ENCODE results near the gene POLR2I. TPM values are rescaled to one million over a fixed set of nuclear protein-coding genes. Genes with fewer than 3 reads are reported as not detected.

POLR2I gene
- total and polyA plus RNA-seq, 2 experiments from 2014 or later = 64.5 to 229 TPM

DNA sequence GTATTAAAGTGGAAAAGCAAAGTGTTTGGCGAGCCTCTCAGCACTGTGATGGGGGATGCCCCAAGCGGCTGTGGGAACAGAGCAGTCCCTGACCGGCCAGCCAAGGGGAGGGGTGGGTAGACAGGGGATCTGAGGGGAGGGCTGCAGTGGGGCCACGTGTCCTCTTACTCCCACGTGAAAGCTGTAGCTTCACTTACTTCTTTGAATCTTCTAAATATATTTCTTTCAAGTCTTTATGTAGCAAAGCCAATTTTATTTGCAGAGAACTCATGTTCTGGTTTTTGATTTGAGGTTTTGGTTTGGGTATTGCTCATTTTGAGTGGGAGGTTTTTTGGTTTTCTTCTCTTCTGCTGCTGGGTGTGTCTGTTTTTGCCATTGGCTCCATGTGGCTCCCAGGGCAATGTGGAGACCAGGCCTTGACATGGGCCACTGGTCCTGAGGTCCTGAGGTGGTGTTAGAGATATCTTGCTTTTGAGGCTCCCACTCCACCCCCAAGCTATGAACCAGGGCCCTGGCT, 21.5 kb downstream of the POLR2I start:
- Histone ChIP-seq H3K4me3 (no peak overlapping the region), H3K36me3 (no peaks in the 10 kb centered on the region), H3K9me3 (ENCODE audit: low read depth) (no peaks in the 10 kb centered on the region), H3K27me3 (no peaks in the 10 kb centered on the region), H3K4me1 (ENCODE audit: low read depth) (no peaks in the 10 kb centered on the region), H3K27ac (no peak overlapping the region)
- no peak for DNase-seq (ENCODE audit: low read depth in 1 of 2, low spot score in 1 of 2)
- TF ChIP-seq, protein P1, sequence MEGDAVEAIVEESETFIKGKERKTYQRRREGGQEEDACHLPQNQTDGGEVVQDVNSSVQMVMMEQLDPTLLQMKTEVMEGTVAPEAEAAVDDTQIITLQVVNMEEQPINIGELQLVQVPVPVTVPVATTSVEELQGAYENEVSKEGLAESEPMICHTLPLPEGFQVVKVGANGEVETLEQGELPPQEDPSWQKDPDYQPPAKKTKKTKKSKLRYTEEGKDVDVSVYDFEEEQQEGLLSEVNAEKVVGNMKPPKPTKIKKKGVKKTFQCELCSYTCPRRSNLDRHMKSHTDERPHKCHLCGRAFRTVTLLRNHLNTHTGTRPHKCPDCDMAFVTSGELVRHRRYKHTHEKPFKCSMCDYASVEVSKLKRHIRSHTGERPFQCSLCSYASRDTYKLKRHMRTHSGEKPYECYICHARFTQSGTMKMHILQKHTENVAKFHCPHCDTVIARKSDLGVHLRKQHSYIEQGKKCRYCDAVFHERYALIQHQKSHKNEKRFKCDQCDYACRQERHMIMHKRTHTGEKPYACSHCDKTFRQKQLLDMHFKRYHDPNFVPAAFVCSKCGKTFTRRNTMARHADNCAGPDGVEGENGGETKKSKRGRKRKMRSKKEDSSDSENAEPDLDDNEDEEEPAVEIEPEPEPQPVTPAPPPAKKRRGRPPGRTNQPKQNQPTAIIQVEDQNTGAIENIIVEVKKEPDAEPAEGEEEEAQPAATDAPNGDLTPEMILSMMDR (IDR thresholded peaks at IDR 0.05; ENCODE audit: low read depth, low read length) = no peak

DNA sequence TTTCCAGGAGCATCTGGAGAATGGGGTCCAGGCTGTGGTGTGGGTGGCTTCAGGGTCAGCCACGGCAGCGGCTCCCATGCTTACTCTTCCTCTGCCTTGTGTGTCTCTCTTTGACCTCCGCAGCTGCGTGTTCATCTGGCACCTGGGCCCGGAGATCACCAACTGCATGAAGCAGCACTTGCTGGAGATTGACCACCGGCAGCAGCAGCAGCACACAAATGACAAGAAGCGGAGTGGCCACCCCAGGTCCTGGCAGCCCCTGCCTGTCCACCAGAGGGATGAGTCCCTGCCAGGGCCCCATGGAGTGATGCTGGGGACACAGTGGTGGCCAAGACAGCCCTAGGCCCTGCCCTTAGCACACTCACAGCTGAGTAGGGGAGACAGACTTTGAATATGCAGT, 22.1 kb downstream of the POLR2I start:
- Histone ChIP-seq H3K27me3 (no peaks in the 10 kb centered on the region), H3K27ac (no peak overlapping the region), H3K4me1 (ENCODE audit: low read depth) (no peaks in the 10 kb centered on the region), H3K4me3 (no peak overlapping the region), H3K36me3 (no peaks in the 10 kb centered on the region), H3K9me3 (ENCODE audit: low read depth) (no peaks in the 10 kb centered on the region)
- TF ChIP-seq, protein P1 (IDR thresholded peaks at IDR 0.05; ENCODE audit: low read depth, low read length) = no peak
- no peak for DNase-seq (ENCODE audit: low read depth in 1 of 2, low spot score in 1 of 2)

DNA sequence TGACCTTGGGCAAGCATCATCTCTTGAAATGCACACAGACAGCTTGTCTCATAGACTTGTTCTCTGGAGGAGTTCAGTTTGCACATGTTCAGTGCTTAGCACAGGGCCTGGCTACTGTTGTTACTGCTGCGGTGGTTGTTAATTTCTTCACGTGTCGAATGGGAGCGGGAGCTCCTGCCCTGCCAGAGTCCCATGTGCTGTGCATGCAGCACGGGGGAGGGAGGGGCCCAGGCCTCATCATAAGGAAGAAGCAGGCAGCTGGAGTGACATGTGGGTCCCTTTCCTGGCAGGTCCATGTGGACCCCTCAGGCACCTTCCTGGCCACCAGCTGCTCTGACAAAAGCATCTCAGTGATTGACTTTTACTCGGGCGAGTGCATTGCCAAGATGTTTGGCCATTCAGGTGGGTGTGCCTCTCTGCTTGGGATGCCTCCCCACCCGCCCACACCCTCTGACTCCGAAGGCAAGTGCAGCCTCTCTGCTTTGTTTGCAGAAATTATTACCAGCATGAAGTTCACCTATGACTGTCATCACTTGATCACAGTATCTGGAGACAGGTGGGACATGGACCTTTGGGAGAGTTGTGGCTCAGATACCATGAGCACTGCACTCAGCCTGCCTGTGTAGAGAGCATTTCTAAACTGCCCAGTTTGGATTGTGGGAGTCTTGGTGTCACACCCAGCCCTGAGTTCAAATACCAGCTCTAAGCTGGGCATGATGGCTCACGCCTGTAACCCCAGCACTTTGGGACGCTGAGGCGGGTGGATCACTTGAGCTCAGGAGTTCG, 23.6 kb downstream of the POLR2I start:
- no peaks in the 10 kb centered on the region for H3K27me3 ChIP-seq
- no peak for DNase-seq (ENCODE audit: low read depth in 1 of 2, low spot score in 1 of 2)
- H3K9me3 ChIP-seq (ENCODE audit: low read depth) = no peaks in the 10 kb centered on the region
- H3K4me1 ChIP-seq (ENCODE audit: low read depth) = no peaks in the 10 kb centered on the region
- no peak overlapping the region for H3K27ac ChIP-seq
- TF ChIP-seq, protein P1 (IDR thresholded peaks at IDR 0.05; ENCODE audit: low read depth, low read length) = no peak
- H3K36me3 ChIP-seq = no peaks in the 10 kb centered on the region
- H3K4me3 ChIP-seq = no peak overlapping the region

DNA sequence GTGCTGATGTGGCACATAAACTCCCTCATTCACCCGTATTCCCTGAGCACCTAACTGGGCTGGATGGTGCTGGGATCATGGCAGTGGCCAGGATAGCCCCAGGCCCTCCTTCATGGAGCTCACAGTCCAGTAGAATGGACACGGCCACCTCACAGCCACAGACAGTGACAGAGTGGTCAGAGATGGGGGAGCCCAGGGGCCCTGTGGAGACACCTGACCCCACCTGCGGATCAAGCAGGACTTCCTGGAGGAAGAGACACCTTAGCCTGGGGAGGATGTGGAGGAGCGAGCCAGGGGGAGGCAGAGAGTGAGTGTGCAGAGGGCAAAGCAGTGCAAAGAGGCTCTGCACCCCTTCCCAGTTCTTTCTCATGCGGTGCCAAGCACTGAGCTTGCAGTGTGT, 24.8 kb downstream of the POLR2I start:
- TF ChIP-seq, protein P1 (IDR thresholded peaks at IDR 0.05; ENCODE audit: low read depth, low read length) = no peak
- Histone ChIP-seq H3K27ac (no peak overlapping the region), H3K4me1 (ENCODE audit: low read depth) (no peaks in the 10 kb centered on the region), H3K4me3 (no peak overlapping the region), H3K9me3 (ENCODE audit: low read depth) (no peaks in the 10 kb centered on the region), H3K36me3 (no peaks in the 10 kb centered on the region), H3K27me3 (no peaks in the 10 kb centered on the region)
- no peak for DNase-seq (ENCODE audit: low read depth in 1 of 2, low spot score in 1 of 2)

DNA sequence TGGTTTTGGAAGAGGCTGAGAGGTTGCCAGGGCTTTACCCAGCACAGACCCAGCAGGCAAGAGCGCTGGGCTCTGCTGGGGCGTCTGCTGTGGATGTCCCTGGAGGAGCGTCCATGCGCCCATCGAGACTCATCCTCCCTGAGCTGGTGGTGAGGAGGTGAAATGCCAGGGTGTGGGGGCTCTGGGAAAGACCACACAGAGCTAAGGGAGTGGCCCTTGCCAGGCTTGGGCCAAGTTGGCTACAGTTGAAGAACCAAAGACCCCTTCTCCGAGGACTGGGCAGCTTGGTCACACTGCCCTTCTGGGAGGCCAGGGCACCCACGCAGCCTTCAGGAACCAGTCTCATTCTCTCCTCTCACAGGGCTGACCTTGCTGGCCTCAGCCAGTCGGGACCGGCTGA, 28.3 kb downstream of the POLR2I start:
- Histone ChIP-seq H3K4me3 (no peak overlapping the region), H3K9me3 (ENCODE audit: low read depth) (no peaks in the 10 kb centered on the region), H3K27me3 (no peaks in the 10 kb centered on the region), H3K4me1 (ENCODE audit: low read depth) (no peaks in the 10 kb centered on the region), H3K27ac (no peak overlapping the region), H3K36me3 (no peaks in the 10 kb centered on the region)
- no peak for DNase-seq (ENCODE audit: low read depth in 1 of 2, low spot score in 1 of 2)
- TF ChIP-seq, protein P1 (IDR thresholded peaks at IDR 0.05; ENCODE audit: low read depth, low read length) = no peak

Data from cardiac muscle cell (in vitro differentiated cells and primary cell).